GM20000 (cell line): ENCODE data around the gene PALMD.

ENCODE experiments used
- DNase-seq: peaks from one replicate; pipeline ENCODE4 v3.0.0; 2012; ENCODE audit warnings: low spot score
- CTCF ChIP-seq: IDR thresholded peaks from 2 replicates; pipeline ENCODE4 v1.5.1; 2012; ENCODE audit warnings: mild to moderate bottlenecking, control low read depth; ENCODE audit errors: extremely low read depth, missing control alignments

PALMD gene

GRCh38 chr1:99645699-99646531 is at the start of gene PALMD:
Gene PALMD, plus strand, starts transcription at chr1:99646113. Its CDS starts 205 bp downstream, at chr1:99646318.
- no peak for TF ChIP-seq CTCF
- DNase-seq = no peak

GRCh38 chr1:99598738-99599411 is 47.0 kb upstream of the PALMD start:
- DNase-seq = no peak

GRCh38 chr1:99599678-99600175 is 46.2 kb upstream of the PALMD start:
- no peak for TF ChIP-seq CTCF
- no peak for DNase-seq

More at GRCh38 chr1:99598738-99599411, 47.0 kb upstream of the PALMD start:
- no peak for TF ChIP-seq CTCF

GRCh38 chr1:99600782-99601181 is 45.1 kb upstream of the PALMD start:
- no peak for TF ChIP-seq CTCF
- DNase-seq = no peak

GRCh38 chr1:99601208-99601607 is 44.7 kb upstream of the PALMD start:
- no peak for TF ChIP-seq CTCF
- no peak for DNase-seq

GRCh38 chr1:99601709-99602403 is 44.1 kb upstream of the PALMD start:
- TF ChIP-seq CTCF = no peak
- DNase-seq = no peak
